Stimulated activated CD4-positive, alpha-beta T cell treated with anti-CD3 and anti-CD28 coated beads, Interleukin-12 subunit alpha, Interleukin-12 subunit beta, amount 100 ng/mL, for 4 hours (primary cell): Measurements from ENCODE around the gene RCBTB2.
"Not testable (repeated sequence)": the region's sequence is repeated elsewhere in the genome, so short reads cannot be mapped to it uniquely, and the experiment has no call there.

Experiments used
- DNase-seq: peaks from one replicate; pipeline ENCODE4 v3.0.0-alpha.2; 2020

The RCBTB2 gene

DNA sequence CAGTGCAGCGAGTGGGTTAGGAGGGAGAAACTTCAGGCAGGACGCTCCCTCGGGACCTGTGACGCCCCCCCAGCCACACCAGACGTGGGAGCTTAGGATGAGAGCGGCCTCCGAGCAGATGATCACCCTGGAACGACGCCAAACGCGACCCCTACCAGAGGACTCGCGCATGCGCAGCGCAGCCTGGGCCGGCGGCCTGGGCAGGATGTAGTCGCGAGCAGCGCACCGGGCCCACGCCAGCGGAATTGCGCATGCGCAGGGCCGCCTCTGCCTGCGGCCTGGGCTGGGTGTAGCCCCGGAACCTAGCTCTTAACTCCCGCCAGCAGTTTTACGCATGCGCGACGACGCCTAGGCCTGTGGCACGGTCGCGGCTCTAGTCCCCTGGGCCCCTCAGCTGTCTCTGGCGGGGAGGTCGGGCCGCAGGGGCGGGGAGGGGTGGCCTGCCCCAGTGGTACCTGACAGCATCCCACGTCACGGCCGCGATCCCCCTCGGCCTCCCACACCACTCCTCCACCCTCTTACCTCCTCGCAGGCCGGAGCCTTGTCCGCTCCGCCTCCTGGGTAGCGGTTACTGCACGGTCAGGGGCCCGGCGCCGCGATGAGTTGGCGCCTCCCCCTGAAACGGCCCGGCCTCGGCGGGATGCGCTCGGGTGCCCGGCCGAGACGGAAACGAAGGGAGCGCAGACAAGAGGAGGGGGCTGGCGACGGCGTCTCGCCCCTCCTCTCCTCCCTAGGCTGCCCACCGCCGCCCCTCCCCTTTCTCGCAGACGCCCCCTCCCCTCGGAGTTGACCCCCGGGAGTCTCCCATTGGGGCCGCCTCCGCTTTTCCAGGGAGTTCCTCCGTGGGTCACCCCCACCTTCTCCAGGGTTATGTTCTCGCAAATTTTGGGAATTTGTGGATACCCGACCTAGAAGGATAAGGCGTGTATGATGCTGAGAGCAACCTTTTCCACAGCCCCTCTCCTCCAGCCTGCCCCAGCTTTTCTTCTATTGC lies at the start of gene RCBTB2:
Gene RCBTB2 (minus strand): TSS at position 575 of the 994 bp plus-strand sequence. CDS start 11,141 bp downstream, outside the sequence.
- DNase-seq, result peak; percentile 99

DNA sequence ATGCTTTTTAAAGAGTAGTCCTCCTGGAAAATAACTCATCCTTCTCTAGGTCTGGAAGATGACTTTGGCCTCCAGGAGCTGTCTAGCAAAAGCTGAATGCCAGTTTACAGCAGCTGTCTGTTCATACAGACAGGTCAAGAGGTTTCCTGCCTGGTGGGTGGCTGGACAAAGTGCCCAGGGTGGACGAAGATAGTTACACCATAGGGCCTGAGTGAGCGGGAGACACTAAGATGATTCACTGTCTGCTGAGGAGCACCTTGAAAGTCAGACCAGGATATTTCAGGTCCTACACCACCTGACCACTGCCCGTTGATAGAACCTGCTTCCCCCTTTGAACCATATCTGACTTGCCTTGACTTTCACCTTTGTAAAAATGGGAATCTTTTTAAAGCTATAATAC lies 49.2 kb upstream of the RCBTB2 start:
- DNase-seq, result no peak

DNA sequence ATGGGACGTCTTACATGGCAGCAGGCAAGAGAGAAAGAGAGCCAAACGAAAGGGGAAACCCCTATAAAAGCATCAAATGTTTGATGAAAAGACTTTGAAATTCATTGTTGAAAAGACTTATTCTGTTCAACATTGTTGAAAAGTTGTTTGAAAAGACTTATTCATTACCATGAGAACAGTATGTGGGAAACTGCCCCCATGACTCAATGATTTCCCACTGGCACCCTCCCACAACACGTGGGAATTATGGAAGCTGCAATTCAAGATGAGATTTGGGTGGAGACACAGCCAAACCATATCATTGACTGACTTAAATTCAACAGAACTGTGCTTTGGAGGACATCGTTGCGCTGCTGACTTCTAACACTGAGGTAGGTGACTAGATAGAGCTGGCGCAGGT lies 48.0 kb upstream of the RCBTB2 start:
- DNase-seq, result no peak

- peak; percentile 70 for DNase-seq
Measured at GRCh38 chr13:48580185-48580803, 47.4 kb upstream of the RCBTB2 start.

DNA sequence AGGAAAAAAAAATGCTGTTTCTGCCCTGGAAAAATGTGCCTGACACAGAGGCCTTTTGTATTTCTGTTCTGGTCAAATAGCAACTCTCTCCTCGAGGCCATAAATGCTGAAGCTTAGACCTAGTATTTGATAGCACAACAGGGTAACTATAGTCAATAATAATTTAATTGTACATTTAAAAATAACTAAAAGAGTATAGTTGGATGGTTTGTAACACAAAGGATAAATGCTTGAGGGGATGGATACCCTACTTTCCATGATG lies 47.0 kb upstream of the RCBTB2 start:
- DNase-seq, result not testable (repeated sequence)

DNA sequence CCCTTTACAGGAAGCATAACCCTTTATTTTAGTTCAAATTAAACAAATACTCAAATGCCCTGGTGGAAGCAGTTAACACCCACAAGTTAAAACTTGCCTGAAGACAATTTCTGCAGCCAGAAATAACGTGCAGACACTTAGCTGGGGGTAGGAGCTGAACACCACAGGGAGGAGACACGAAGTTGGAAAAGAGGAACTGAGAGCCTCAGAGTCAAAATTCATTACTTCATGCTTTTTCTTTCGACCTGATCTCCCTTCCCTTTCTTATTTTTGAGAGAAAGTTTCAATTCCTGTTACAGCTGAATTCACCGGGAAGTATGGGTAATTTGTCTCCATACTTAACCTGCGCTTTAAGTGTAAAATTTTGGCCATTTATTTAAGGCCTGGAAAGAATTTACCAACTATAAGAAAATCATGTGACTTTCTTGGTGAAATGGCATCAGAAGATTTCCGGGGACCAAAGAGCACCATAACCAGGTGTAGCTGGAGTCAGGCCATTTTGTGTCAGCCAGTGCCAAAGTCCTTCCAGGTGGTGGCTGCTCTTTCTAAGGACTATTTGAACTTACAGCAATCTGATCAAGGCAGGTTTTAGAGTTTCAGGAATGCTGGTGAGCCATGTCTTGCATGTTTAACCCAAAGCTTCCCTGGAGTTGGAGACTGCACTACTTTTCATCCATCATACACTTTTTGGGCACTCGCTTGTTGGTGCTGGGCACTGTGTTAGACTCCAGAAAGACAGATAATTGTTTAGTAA lies 46.5 kb upstream of the RCBTB2 start:
- DNase-seq, result no peak

GRCh38 chr13:48578516-48579164 lies 45.8 kb upstream of the RCBTB2 start:
- DNase-seq, result no peak

GRCh38 chr13:48576448-48577010 lies 43.6 kb upstream of the RCBTB2 start:
- no peak for DNase-seq

DNA sequence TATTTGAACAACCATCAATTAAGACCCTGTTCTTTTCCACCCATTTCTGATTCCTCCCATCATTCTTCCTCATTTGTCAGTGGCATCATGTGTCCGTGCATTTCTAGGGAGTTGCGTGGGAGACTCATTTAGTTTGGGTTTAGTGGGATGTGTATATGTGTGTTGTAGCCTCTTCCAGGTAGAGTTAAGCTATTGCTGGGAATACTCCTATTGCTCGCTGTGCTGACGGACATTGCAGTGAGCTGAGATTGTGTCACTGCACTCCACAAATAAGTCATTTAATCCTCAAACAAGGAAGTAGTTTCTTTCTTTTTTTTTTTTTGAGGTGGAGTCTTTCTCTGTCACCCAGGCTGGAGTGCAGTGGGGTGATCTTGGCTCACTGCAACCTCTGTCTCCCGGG lies 42.2 kb upstream of the RCBTB2 start:
- DNase-seq, result no peak

DNA sequence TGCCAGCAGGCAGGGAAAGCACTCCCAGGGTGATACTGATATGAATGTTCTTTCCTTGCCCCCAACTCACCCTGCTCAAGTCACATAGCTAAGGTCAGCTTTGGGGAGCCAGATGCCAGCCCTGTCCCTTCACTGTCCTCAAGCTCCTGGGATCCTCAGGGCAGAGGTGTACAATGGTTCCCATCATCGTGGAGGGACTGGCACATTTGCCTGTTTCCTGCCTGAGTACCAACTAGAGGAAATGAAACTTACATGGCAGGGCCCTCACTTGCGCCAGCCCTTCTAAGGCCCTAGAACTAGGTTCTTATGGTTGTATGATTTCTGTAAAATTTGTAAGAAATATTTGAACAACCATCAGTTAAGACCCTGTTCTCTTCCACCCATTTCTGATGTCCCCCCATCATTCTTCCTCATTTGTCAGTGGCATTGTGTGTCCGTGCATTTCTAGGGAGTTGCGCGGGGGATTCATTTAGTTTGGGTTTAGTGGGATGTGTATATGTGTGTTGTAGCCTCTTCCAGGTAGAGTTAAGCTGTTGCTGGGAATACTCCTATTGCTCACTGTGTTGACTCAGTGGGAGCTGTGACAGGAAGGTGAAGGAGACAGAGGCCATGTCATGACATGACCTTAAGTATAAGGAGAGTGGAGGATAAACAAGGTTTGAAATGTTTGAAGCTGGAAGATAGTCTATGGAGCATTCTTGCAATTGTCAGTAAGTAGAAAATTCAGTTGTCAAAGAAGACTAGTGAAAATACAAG lies 41.3 kb upstream of the RCBTB2 start:
- DNase-seq, result no peak

- no peak for DNase-seq
Measured at GRCh38 chr13:48573213-48574007, 40.5 kb upstream of the RCBTB2 start.

- no peak for DNase-seq
Measured at GRCh38 chr13:48571126-48571913, 38.4 kb upstream of the RCBTB2 start.

DNA sequence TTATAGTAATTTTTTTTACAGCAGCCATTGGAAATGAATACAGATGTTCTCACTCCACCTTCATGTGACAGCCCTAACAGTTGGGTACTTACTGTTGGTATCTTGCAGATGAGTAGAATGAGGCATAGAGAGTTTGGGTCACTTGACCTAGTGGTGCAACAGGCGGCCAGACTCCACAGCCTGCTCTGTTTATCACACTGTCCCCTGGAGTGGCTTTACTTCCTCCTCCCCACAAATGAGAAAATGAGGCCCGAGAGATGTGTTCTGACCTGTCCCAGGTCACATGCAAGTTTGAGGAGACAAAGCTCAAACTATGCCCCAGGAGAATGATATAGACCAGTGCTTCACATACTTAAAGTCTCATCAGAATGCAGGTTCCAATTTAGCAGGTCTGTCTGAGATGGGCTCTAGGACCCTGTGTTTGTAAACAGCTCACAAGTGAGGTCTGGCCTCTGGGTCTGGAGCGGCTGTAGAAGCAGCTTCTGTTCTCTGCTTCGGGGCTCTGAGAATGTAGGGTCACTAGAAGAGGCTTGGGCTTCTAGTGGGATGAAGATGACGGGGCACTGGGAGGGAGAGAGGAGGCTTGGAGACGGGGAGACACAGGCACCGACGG lies 37.4 kb upstream of the RCBTB2 start:
- DNase-seq, result no peak

- DNase-seq, result no peak
Measured at GRCh38 chr13:48569104-48569666, 36.3 kb upstream of the RCBTB2 start.

DNA sequence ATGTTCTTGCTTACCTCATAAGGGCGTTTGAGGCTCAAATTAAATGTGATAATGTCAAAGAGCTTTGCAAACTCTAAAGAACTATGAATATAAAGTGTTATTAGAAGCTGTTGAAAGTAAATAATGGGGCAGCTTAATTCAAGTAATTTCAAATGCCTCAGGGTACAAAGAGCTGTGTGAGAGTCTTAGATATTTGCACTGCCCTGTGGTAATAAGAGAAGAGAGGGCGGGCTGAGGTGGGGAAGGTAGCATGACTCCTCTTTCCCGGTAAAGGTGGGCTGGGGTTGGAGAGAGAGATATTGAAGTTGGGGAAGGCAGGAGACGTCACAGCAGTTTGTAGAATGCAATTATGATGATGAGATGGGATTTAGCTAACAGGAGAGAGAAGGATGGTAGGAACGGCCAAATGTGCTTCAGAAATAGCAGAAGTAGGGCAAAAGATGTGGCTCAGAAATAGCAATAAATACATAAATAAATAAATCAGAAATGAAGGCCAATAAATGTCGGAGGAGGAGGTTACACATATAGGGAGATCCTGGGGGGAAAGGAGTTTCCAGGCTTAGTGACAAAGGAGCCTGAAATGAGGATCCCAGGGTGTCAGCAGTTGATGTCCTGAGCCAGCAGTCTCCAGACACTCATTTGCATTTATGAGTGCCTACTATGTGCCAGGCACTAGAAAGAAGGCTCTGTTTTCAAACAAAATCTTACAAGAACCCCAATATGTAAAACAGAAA lies 35.7 kb upstream of the RCBTB2 start:
- DNase-seq, result no peak

GRCh38 chr13:48567515-48568369 lies 34.9 kb upstream of the RCBTB2 start:
- DNase-seq, result no peak

DNA sequence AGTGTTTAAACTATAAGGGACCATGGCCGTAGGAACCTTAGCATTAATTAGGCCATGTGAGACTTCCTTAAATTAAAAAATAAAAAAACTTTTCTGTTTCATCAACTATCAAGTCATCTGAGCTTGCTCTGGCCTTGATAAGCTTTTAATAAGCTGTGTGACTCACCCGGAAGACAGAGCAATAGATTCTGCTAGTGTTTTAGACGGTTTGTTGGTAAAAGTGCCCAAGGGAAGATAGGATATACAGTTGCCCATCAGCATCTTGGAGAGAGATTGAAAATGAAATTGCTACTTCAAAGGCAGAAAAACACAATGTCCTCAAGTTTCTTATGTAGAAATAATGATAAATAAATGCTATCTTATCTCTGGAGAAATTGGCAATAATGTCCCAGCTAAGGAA lies 31.2 kb upstream of the RCBTB2 start:
- no peak for DNase-seq

DNA sequence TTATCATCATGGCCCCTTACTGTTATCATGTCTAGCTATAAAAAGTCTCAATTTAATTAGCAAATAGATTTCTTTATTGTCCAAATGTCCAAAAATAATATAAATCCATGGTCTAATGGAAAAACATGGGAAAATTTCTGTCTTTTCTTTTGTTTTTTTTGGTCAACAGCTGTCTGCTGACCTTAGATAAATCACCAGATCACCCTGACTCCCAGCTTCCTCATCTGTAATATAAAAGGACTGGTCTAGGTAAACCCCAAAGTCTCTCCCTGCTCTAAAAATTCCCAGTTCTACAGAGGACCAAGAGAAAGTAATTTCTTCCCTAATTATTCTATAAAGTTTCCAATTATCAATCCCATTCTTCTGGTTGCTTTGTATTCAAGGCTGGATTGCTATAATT lies 30.7 kb upstream of the RCBTB2 start:
- DNase-seq, result no peak
